C1 segment of cervical spinal cord (tissue), 14 donors: Measurements from ENCODE around the gene GNAS-AS1.

Experiments
- DNase-seq, 14 donors: peaks; one replicate each; lab custom pipeline; 2025; lab: John Stamatoyannopoulos, UW

The GNAS-AS1 gene

GRCh38 chr20:58863044-58863790, 12.5 kb upstream of the GNAS-AS1 start:
- no peak for DNase-seq

- DNase-seq = no peak
These were observed 5.0 kb upstream of the GNAS-AS1 start for GRCh38 chr20:58855506-58856389.

GRCh38 chr20:58854638-58855471, 4.2 kb upstream of the GNAS-AS1 start:
- no peak for DNase-seq

GRCh38 chr20:58853976-58854637, 3.4 kb upstream of the GNAS-AS1 start:
- no peak for DNase-seq

- DNase-seq = no peak
These were observed 2.8 kb upstream of the GNAS-AS1 start for GRCh38 chr20:58853466-58853865.

GRCh38 chr20:58852543-58853271, 2.0 kb upstream of the GNAS-AS1 start, which contains the start of gene GNAS:
TSS of gene GNAS (plus strand) at chr20:58852716.
- peak in 4 of 14 donors; percentile 4 to 39 (median 28) for DNase-seq

GRCh38 chr20:58851969-58852458, 1.3 kb upstream of the GNAS-AS1 start:
- DNase-seq = no peak

- no peak for DNase-seq
These were observed 693 bp upstream of the GNAS-AS1 start for GRCh38 chr20:58851221-58851968.

- DNase-seq = no peak
These were observed 3.2 kb downstream of the GNAS-AS1 start for GRCh38 chr20:58847463-58847862.

GRCh38 chr20:58845706-58846105, 5.0 kb downstream of the GNAS-AS1 start:
- no peak for DNase-seq

GRCh38 chr20:58843128-58843556, 7.6 kb downstream of the GNAS-AS1 start:
- no peak for DNase-seq

- no peak for DNase-seq
These were observed 8.4 kb downstream of the GNAS-AS1 start for GRCh38 chr20:58842276-58842675.

GRCh38 chr20:58841539-58842264, 9.0 kb downstream of the GNAS-AS1 start:
- no peak for DNase-seq

- DNase-seq = no peak
These were observed 9.7 kb downstream of the GNAS-AS1 start for GRCh38 chr20:58840816-58841538.

GRCh38 chr20:58839991-58840747, 10.5 kb downstream of the GNAS-AS1 start:
- DNase-seq = no peak

- peak in 3 of 14 donors; percentile 2 to 14 (median 4) for DNase-seq
These were observed 11.2 kb downstream of the GNAS-AS1 start for GRCh38 chr20:58839474-58839874.

GRCh38 chr20:58838174-58838573, 12.5 kb downstream of the GNAS-AS1 start:
- no peak for DNase-seq
